HUES48 (cell line): ENCODE data around the gene DAPK2.

ENCODE experiments used
- H3K27ac ChIP-seq: one replicate; pipeline ENCODE4 v1.7.0; 2013; ENCODE audit warnings: low read depth, low read length, inconsistent platforms
- H3K27me3 ChIP-seq: 2 replicates; pipeline ENCODE4 v1.6.1; 2013; ENCODE audit warnings: mild to moderate bottlenecking, low read length; ENCODE audit not compliant: control insufficient read depth, insufficient read depth
- H3K36me3 ChIP-seq: 2 replicates; pipeline ENCODE4 v1.6.1; 2013; ENCODE audit warnings: low read length; ENCODE audit not compliant: control insufficient read depth, insufficient read depth
- H3K4me1 ChIP-seq: 2 replicates; pipeline ENCODE4 v1.6.1; 2013; ENCODE audit warnings: mild to moderate bottlenecking, low read length; ENCODE audit not compliant: control insufficient read depth, insufficient read depth
- H3K4me3 ChIP-seq: 2 replicates; pipeline ENCODE4 v1.5.1; 2013; ENCODE audit warnings: mild to moderate bottlenecking, low read depth, low read length
- H3K9ac ChIP-seq: 2 replicates; pipeline ENCODE4 v1.6.1; 2013; ENCODE audit warnings: mild to moderate bottlenecking, low read depth, low read length, moderate library complexity
- H3K9me3 ChIP-seq: 2 replicates; pipeline ENCODE4 v1.6.1; 2013; ENCODE audit warnings: low read length; ENCODE audit not compliant: control insufficient read depth, insufficient read depth

Gene DAPK2

GRCh38 chr15:64037116-64037515 lies 9.2 kb downstream of the DAPK2 start:
- Histone ChIP-seq H3K9ac (no peak overlapping the region), H3K4me1 (0 out of 2 replicates have a peak, but pooled peaks cover 6% of the 10 kb centered on the region), H3K36me3 (no peaks in the 10 kb centered on the region), H3K27ac (no peak overlapping the region), H3K27me3 (no peaks in the 10 kb centered on the region), H3K4me3 (no peak overlapping the region), H3K9me3 (no peaks in the 10 kb centered on the region)

DNA sequence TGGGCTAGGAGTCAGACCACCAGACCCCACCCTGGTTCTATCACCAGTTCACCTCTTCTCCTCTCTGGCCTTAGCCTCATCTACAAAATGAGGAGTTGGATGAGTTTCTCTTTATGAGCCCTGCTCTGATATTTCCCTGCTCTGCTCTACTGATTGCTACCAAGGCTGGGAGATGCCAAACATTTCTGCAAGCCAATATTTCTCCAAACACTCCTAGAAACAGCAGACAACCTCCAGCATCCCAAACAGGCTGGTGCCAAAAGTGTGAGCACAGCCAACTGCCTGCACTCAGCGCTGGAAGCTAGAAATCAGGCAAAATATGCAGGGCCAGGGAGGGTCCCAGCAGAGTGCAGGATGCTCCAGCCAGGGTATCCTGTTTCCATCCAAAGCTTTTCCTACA lies 10.8 kb downstream of the DAPK2 start:
- Histone ChIP-seq H3K27me3 (no peaks in the 10 kb centered on the region), H3K4me3 (no peak overlapping the region), H3K36me3 (no peaks in the 10 kb centered on the region), H3K9me3 (no peaks in the 10 kb centered on the region), H3K4me1 (0 out of 2 replicates have a peak, but pooled peaks cover 6% of the 10 kb centered on the region), H3K27ac (no peak overlapping the region), H3K9ac (no peak overlapping the region)

GRCh38 chr15:64034519-64034918 lies 11.8 kb downstream of the DAPK2 start:
- H3K36me3 ChIP-seq, result no peaks in the 10 kb centered on the region
- no peak overlapping the region for H3K27ac ChIP-seq
- H3K4me1 ChIP-seq, result 0 out of 2 replicates have a peak, but pooled peaks cover 6% of the 10 kb centered on the region
- no peak overlapping the region for H3K4me3 ChIP-seq
- no peak overlapping the region for H3K9ac ChIP-seq
- no peaks in the 10 kb centered on the region for H3K9me3 ChIP-seq
- H3K27me3 ChIP-seq, result no peaks in the 10 kb centered on the region

GRCh38 chr15:64032329-64032728 lies 14.0 kb downstream of the DAPK2 start:
- Histone ChIP-seq H3K27ac (no peak overlapping the region), H3K36me3 (no peaks in the 10 kb centered on the region), H3K4me3 (no peak overlapping the region), H3K9ac (no peak overlapping the region), H3K9me3 (no peaks in the 10 kb centered on the region), H3K27me3 (no peaks in the 10 kb centered on the region), H3K4me1 (no peaks in the 10 kb centered on the region; the same call in 1 of the 2 replicates)

DNA sequence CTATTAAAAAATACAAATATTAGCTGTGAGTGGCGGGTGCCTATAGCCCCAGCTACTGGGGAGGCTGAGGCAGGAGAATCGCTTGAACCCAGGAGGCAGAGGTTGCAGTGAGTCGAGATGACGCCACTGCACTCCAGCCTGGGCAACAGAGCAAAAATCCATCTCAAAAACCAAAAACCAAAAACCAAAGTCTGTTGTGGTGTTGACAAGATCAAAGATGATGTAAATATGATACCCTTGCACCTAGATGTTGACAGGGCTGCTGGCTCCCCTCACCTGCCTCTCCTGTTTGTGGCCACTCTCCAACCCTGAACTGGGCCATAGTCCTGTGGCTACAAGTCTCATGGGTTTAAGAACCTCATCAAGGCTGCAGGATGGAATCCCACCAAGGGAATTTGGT lies 16.2 kb downstream of the DAPK2 start:
- no peaks in the 10 kb centered on the region for H3K36me3 ChIP-seq
- H3K27me3 ChIP-seq, result no peaks in the 10 kb centered on the region

GRCh38 chr15:64029633-64030032 lies 16.7 kb downstream of the DAPK2 start:
- peaks cover 1% of the 10 kb centered on the region; the same call in 1 of the 2 replicates for H3K4me1 ChIP-seq
- no peaks in the 10 kb centered on the region for H3K36me3 ChIP-seq
- no peak overlapping the region for H3K4me3 ChIP-seq
- no peak overlapping the region for H3K9ac ChIP-seq
- H3K27me3 ChIP-seq, result no peaks in the 10 kb centered on the region
- H3K27ac ChIP-seq, result no peak overlapping the region
- H3K9me3 ChIP-seq, result no peaks in the 10 kb centered on the region

More for the DNA sequence above, 16.2 kb downstream of the DAPK2 start:
- H3K9me3 ChIP-seq, result no peaks in the 10 kb centered on the region
- H3K4me3 ChIP-seq, result no peak overlapping the region
- H3K27ac ChIP-seq, result no peak overlapping the region
- no peaks in the 10 kb centered on the region; the same call in 1 of the 2 replicates for H3K4me1 ChIP-seq
- H3K9ac ChIP-seq, result no peak overlapping the region

GRCh38 chr15:64029110-64029509 lies 17.2 kb downstream of the DAPK2 start:
- no peak overlapping the region for H3K27ac ChIP-seq

DNA sequence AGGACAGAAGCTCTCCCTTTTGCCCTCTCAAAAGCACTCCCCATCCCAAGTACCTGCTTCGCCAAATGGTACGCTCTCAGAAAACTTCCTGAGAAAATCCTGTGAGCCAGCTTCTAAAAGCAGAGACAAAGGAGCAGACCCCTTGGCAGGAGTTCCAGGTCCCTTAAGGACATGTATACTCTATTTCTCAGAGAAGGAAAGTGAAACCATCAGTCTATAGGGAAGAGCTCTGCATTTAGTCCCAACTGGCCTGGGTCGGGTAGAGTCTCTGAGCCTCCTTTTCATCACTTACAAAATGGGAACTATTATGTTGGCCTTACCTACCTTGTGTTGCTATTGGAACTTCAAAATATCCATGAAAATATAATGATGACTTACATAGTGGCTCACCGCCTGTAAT lies 19.7 kb downstream of the DAPK2 start:
- Histone ChIP-seq H3K27ac (no peak overlapping the region), H3K4me3 (no peak overlapping the region), H3K9me3 (no peaks in the 10 kb centered on the region), H3K9ac (no peak overlapping the region), H3K36me3 (no peaks in the 10 kb centered on the region), H3K4me1 (peaks cover 11% of the 10 kb centered on the region; the same call in 1 of the 2 replicates), H3K27me3 (no peaks in the 10 kb centered on the region)

More at GRCh38 chr15:64029110-64029509, 17.2 kb downstream of the DAPK2 start:
- Histone ChIP-seq H3K9me3 (no peaks in the 10 kb centered on the region), H3K27me3 (no peaks in the 10 kb centered on the region), H3K4me1 (peaks cover 6% of the 10 kb centered on the region; the same call in 1 of the 2 replicates), H3K36me3 (no peaks in the 10 kb centered on the region), H3K9ac (no peak overlapping the region), H3K4me3 (no peak overlapping the region)

DNA sequence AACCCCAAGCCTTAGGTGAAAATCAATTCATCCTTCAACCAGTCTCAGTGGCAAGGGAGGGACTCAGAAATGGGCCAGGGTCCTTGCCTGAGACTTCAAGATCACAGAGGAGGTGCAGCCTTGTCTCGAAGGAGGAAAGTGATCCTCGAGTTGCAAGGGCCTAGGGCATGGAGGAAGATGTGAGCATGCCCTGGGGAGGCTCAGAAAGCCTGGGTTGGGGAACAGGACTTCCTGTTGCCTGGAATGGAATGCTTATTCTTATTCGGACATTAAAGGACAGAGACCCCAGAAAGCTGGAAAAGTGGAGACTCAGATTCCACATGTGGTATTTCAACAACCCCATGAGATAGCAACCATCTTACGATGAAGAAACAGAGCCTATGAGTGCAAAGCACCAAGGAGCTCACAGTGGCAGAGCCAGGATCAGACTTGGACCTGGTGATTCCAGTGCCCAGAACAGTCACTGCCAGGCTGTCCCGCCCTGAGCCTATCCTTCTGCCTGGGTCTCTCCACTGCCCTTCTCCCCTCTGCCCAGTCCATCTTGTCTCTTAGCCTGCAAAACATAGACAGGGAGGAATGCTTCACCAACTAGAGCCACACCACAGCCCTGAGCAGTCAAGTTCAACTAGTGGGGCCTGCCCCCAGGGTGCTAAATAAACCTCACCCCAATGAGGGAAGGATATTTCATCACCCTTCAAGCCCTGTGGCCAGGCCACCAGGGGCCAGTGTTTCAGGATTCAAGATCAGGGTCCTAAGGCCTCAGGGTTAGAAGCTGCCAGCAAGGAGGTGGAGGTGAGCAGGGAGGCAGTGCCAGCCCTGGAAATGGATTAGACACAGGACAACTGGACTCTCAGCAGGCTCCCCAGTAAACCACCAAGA lies 21.9 kb downstream of the DAPK2 start:
- peaks cover 11% of the 10 kb centered on the region; the same call in 1 of the 2 replicates for H3K4me1 ChIP-seq
- H3K4me3 ChIP-seq, result no peak overlapping the region
- H3K27me3 ChIP-seq, result no peaks in the 10 kb centered on the region
- H3K27ac ChIP-seq, result no peak overlapping the region
- no peaks in the 10 kb centered on the region for H3K36me3 ChIP-seq
- H3K9ac ChIP-seq, result no peak overlapping the region
- H3K9me3 ChIP-seq, result no peaks in the 10 kb centered on the region

DNA sequence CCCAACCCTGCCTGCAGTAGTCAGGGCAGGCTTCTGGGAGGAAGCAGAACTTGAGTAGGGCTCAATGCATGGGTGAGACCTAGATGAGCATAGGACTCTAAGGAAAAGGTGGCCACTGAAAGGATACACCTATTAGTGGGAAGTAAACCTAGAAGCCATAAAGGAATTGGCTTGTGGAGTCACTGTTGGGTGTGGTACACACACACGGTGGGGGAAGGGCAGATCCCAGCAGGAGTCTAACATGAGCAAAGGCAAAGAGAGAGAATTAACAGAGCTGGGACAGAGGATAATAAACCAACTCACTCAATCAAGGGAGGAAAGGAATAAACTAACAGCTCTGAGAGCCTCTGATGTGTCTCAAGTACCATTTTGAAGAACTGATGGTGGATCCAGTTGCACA lies 23.1 kb downstream of the DAPK2 start:
- no peaks in the 10 kb centered on the region for H3K9me3 ChIP-seq
- no peak overlapping the region for H3K4me3 ChIP-seq
- no peak overlapping the region for H3K9ac ChIP-seq
- no peaks in the 10 kb centered on the region for H3K36me3 ChIP-seq
- H3K27ac ChIP-seq, result no peak overlapping the region
- H3K4me1 ChIP-seq, result peaks cover 11% of the 10 kb centered on the region; the same call in 1 of the 2 replicates
- H3K27me3 ChIP-seq, result no peaks in the 10 kb centered on the region

- Histone ChIP-seq H3K9ac (no peak overlapping the region), H3K27me3 (no peaks in the 10 kb centered on the region), H3K36me3 (no peaks in the 10 kb centered on the region), H3K9me3 (no peaks in the 10 kb centered on the region), H3K4me1 (peaks cover 11% of the 10 kb centered on the region; the same call in 1 of the 2 replicates), H3K4me3 (no peak overlapping the region), H3K27ac (no peak overlapping the region)
These were observed 23.7 kb downstream of the DAPK2 start for GRCh38 chr15:64022571-64022970.
